OCI-LY3 (cell line): ENCODE results near the gene IFNG.

Experiments
- H2AFZ ChIP-seq: fragments of 200-600, 300-600 bp; shearing (Covaris generic); 2 replicates; pipeline ENCODE4 v1.6.0; 2014; ENCODE audit warnings: antibody characterized with exemption, low read depth, low read length
- H3K27ac ChIP-seq: fragments of 200-600, 300-600 bp; sonication (generic); 2 replicates; pipeline ENCODE4 v1.5.1; 2014; ENCODE audit warnings: mild to moderate bottlenecking, low read length, moderate library complexity, mixed read lengths
- H3K27me3 ChIP-seq: fragments of 200-600, 300-600 bp; sonication (generic); 2 replicates; pipeline ENCODE4 v1.6.1; 2014; ENCODE audit warnings: low read depth, low read length, mixed read lengths
- H3K36me3 ChIP-seq: fragments of 200-600, 300-600 bp; sonication (generic); replicated peaks from 2 replicates; pipeline ENCODE3; 2014; ENCODE audit warnings: low read depth, low read length, mixed read lengths
- H3K4me1 ChIP-seq: fragments of 300-600, 200-600 bp; sonication (generic); 2 replicates; pipeline ENCODE4 v1.6.1; 2014; ENCODE audit warnings: low read length, mixed read lengths
- H3K4me2 ChIP-seq: fragments of 200-600, 300-600 bp; sonication (generic); 2 replicates; pipeline ENCODE4 v1.6.1; 2014; ENCODE audit warnings: low read length, mixed read lengths
- H3K4me3 ChIP-seq: fragments of 300-600, 200-600 bp; sonication (generic); 2 replicates; pipeline ENCODE4 v1.5.1; 2014; ENCODE audit warnings: antibody characterized with exemption, mild to moderate bottlenecking, low read length, moderate library complexity
- H3K79me2 ChIP-seq: fragments of 300-600, 200-600 bp; shearing (Covaris generic); 2 replicates; pipeline ENCODE4 v1.6.1; 2014; ENCODE audit warnings: mild to moderate bottlenecking, low read length, mixed read lengths
- H3K9ac ChIP-seq: fragments of 300-600, 200-600 bp; shearing (Covaris generic); 2 replicates; pipeline ENCODE4 v1.6.0; 2014; ENCODE audit warnings: mild to moderate bottlenecking, low read length, moderate library complexity
- H3K9me3 ChIP-seq: fragments of 200-600, 300-600 bp; shearing (Covaris generic); 2 replicates; pipeline ENCODE4 v1.6.1; 2014; ENCODE audit warnings: low read length, mixed read lengths; ENCODE audit not compliant: insufficient read depth
- H4K20me1 ChIP-seq: fragments of 200-600, 300-600 bp; sonication (generic); 2 replicates; pipeline ENCODE4 v1.6.1; 2016; ENCODE audit warnings: low read length, mixed read lengths; ENCODE audit not compliant: insufficient read depth
- CTCF ChIP-seq: fragments of 200-600, 300-600 bp; sonication (generic); IDR thresholded peaks from 2 replicates; pipeline ENCODE4 v1.5.1; 2014; ENCODE audit warnings: antibody characterized with exemption, low read length, low read depth
- EZH2phosphoT487 ChIP-seq: fragments of 200-600 bp; shearing (Covaris generic); IDR thresholded peaks from 2 replicates; pipeline ENCODE4 v1.6.1; 2018; ENCODE audit warnings: antibody characterized with exemption, mixed run types, low read depth

Gene IFNG

GRCh38 chr12:68203460-68203875, 43.9 kb upstream of the IFNG start:
- Histone ChIP-seq H3K9ac (no peak overlapping the region), H3K27me3 (peaks cover 3% of the 10 kb centered on the region; the same call in 1 of the 2 replicates), H3K79me2 (no peaks in the 10 kb centered on the region), H3K4me1 (no peaks in the 10 kb centered on the region), H3K36me3 (no peaks in the 10 kb centered on the region), H3K4me3 (no peak overlapping the region), H4K20me1 (no peaks in the 10 kb centered on the region), H3K27ac (no peak overlapping the region), H2AFZ (no peak overlapping the region), H3K9me3 (no peaks in the 10 kb centered on the region), H3K4me2 (no peak overlapping the region)
- TF ChIP-seq CTCF (no peak), EZH2phosphoT487 (no peak)

- TF ChIP-seq EZH2phosphoT487 (no peak), CTCF (no peak)
- Histone ChIP-seq H3K4me1 (no peaks in the 10 kb centered on the region), H3K4me3 (no peak overlapping the region), H3K4me2 (no peak overlapping the region), H2AFZ (no peak overlapping the region), H3K27ac (no peak overlapping the region), H4K20me1 (no peaks in the 10 kb centered on the region), H3K9me3 (no peaks in the 10 kb centered on the region), H3K27me3 (peaks cover 3% of the 10 kb centered on the region; the same call in 1 of the 2 replicates), H3K79me2 (no peaks in the 10 kb centered on the region), H3K9ac (no peak overlapping the region), H3K36me3 (no peaks in the 10 kb centered on the region)
Observed at GRCh38 chr12:68200854-68201253, 41.3 kb upstream of the IFNG start.

- Histone ChIP-seq H3K9me3 (no peaks in the 10 kb centered on the region), H3K4me3 (no peak overlapping the region), H3K9ac (no peak overlapping the region), H2AFZ (no peak overlapping the region), H4K20me1 (no peaks in the 10 kb centered on the region), H3K27me3 (peaks cover 3% of the 10 kb centered on the region; the same call in 1 of the 2 replicates), H3K27ac (no peak overlapping the region), H3K79me2 (no peaks in the 10 kb centered on the region), H3K36me3 (no peaks in the 10 kb centered on the region), H3K4me2 (no peak overlapping the region), H3K4me1 (no peaks in the 10 kb centered on the region)
- TF ChIP-seq EZH2phosphoT487, result no peak
- TF ChIP-seq CTCF, result no peak
Observed at GRCh38 chr12:68199127-68199526, 39.6 kb upstream of the IFNG start.

- H2AFZ ChIP-seq, result no peak overlapping the region
- TF ChIP-seq EZH2phosphoT487, result no peak
- TF ChIP-seq CTCF, result no peak
- no peak overlapping the region for H3K4me2 ChIP-seq
- H3K4me1 ChIP-seq, result no peaks in the 10 kb centered on the region
- H3K27ac ChIP-seq, result no peak overlapping the region
- peaks cover 3% of the 10 kb centered on the region; the same call in 1 of the 2 replicates for H3K27me3 ChIP-seq
- H3K36me3 ChIP-seq, result no peaks in the 10 kb centered on the region
- no peaks in the 10 kb centered on the region for H3K79me2 ChIP-seq
- no peaks in the 10 kb centered on the region for H4K20me1 ChIP-seq
- H3K4me3 ChIP-seq, result no peak overlapping the region
- no peak overlapping the region for H3K9ac ChIP-seq
- H3K9me3 ChIP-seq, result no peaks in the 10 kb centered on the region
Observed at GRCh38 chr12:68198507-68199086, 39.1 kb upstream of the IFNG start.
